Spleen (tissue), 7 donors: ENCODE results near the gene DGKH.

Experiments used
- POLR2AphosphoS5 ChIP-seq, 3 donors: sonication (generic); formaldehyde crosslinking; IDR thresholded peaks; one replicate each; pipeline ENCODE4 v1.5.1; 2017; ENCODE audit warnings: antibody characterized with exemption in 3 of 3
- TF ChIP-seq, protein P1 (sequence below), 11 experiments: fragments of 200-600 bp in 7 of 11; fragments of 450-650 bp in 4 of 11; sonication (generic) in 4 of 11; IDR thresholded peaks in 8 of 11; conservative IDR thresholded peaks in 3 of 11; 1 replicate in 7 of 11; 2 replicates in 4 of 11; pipeline versions ENCODE4 v1.4.0 to v1.8.0; 2016 to 2021; ENCODE audit warnings: antibody characterized with exemption in 11 of 11, inconsistent platforms in 4 of 11, mild to moderate bottlenecking in 1 of 11
- donor health status: DM: no; HTN: no; CAD: no; lungs with moderate emphysema.
- donor health status: DM: no; HTN: no; CAD: no.
- donor health status: DM: no; HTN: no; CAD: no.

DNA sequence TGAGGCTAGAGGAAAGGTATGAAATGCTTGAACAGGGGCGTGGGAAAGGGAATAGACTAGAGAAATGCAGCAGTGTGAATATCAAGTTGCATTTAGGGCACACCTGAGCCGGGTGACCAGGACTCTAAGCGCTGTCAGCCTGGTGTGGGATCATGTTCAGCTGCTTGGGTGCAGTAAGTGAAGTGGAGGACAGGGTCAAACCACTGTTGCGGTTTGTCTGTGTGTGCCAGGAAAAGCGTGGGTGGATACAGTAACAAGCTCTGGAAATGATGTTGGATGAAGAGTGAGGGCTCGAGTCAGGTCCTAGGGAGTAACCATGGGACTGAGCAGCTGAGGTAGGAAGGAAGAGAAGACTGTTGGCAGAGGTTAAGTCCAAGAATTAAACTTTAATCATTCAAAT is 15.8 kb downstream of the DGKH start:
- TF ChIP-seq, protein P1, sequence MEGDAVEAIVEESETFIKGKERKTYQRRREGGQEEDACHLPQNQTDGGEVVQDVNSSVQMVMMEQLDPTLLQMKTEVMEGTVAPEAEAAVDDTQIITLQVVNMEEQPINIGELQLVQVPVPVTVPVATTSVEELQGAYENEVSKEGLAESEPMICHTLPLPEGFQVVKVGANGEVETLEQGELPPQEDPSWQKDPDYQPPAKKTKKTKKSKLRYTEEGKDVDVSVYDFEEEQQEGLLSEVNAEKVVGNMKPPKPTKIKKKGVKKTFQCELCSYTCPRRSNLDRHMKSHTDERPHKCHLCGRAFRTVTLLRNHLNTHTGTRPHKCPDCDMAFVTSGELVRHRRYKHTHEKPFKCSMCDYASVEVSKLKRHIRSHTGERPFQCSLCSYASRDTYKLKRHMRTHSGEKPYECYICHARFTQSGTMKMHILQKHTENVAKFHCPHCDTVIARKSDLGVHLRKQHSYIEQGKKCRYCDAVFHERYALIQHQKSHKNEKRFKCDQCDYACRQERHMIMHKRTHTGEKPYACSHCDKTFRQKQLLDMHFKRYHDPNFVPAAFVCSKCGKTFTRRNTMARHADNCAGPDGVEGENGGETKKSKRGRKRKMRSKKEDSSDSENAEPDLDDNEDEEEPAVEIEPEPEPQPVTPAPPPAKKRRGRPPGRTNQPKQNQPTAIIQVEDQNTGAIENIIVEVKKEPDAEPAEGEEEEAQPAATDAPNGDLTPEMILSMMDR (IDR thresholded peaks at IDR 0.05 in 8 of 11, conservative IDR thresholded peaks at IDR 0.05 in 3 of 11): no peak
- TF ChIP-seq POLR2AphosphoS5 (IDR thresholded peaks at IDR 0.05): no peak
